Activated T-cell treated with anti-CD3 and anti-CD28 coated beads for 1 hour (primary cell): Measurements from ENCODE around the gene CRMP1.

Source experiments
- DNase-seq: peaks from one replicate; pipeline ENCODE4 v3.0.0-alpha.2; 2020; ENCODE audit warnings: low read depth

CRMP1 gene

GRCh38 chr4:5795580-5795979, 97.3 kb downstream of the CRMP1 start:
- no peak for DNase-seq

GRCh38 chr4:5793514-5793913, 99.4 kb downstream of the CRMP1 start:
- no peak for DNase-seq

- DNase-seq: no peak
Observed at GRCh38 chr4:5791654-5792053, 101.2 kb downstream of the CRMP1 start.

GRCh38 chr4:5790546-5790857, 102.4 kb downstream of the CRMP1 start:
- no peak for DNase-seq

GRCh38 chr4:5789141-5789540, 103.7 kb downstream of the CRMP1 start:
- no peak for DNase-seq

- DNase-seq: no peak
Observed at GRCh38 chr4:5788144-5788543, 104.7 kb downstream of the CRMP1 start.

GRCh38 chr4:5787311-5787710, 105.6 kb downstream of the CRMP1 start:
- DNase-seq: no peak

- DNase-seq: no peak
Observed at GRCh38 chr4:5785806-5786680, 106.8 kb downstream of the CRMP1 start.

GRCh38 chr4:5784960-5785611, 107.8 kb downstream of the CRMP1 start:
- DNase-seq: no peak

- no peak for DNase-seq
Observed at GRCh38 chr4:5784021-5784420, 108.9 kb downstream of the CRMP1 start.

- no peak for DNase-seq
Observed at GRCh38 chr4:5783486-5783885, 109.4 kb downstream of the CRMP1 start.

GRCh38 chr4:5782829-5783476, 109.9 kb downstream of the CRMP1 start:
- no peak for DNase-seq

GRCh38 chr4:5781691-5782090, 111.2 kb downstream of the CRMP1 start:
- DNase-seq: no peak

GRCh38 chr4:5780831-5781480, 111.9 kb downstream of the CRMP1 start:
- DNase-seq: no peak

- no peak for DNase-seq
Observed at GRCh38 chr4:5776510-5776909, 116.4 kb downstream of the CRMP1 start.

GRCh38 chr4:5774416-5775036, 118.4 kb downstream of the CRMP1 start:
- DNase-seq: no peak

- no peak for DNase-seq
Observed at GRCh38 chr4:5773271-5773555, 119.7 kb downstream of the CRMP1 start.

- no peak for DNase-seq
Observed at GRCh38 chr4:5772528-5773270, 120.2 kb downstream of the CRMP1 start.
